OCI-LY7 (cell line): ENCODE measurements around the gene VPS45. TPM values are rescaled to one million over a fixed set of nuclear protein-coding genes. Genes with fewer than 3 reads are reported as not detected.
"Not testable (repeated sequence)": the region's sequence is repeated elsewhere in the genome, so short reads cannot be mapped to it uniquely, and the experiment has no call there.

Source experiments
- BruUV-seq: library from RNA; stranded (reverse); fragments of 400-500 nt; replicated peaks from 2 replicates; lab custom pipeline; 2021; lab: Mats Ljungman, UMichigan
- CTCF ChIA-PET: fragments of 300-600 bp; sonication (Branson Sonifier 250); formaldehyde crosslinking; loops from one replicate; lab custom pipeline; 2022; ENCODE audit warnings: antibody characterized with exemption; ENCODE audit not compliant: unreplicated experiment; lab: Charles Lee
- POLR2A ChIA-PET: fragments of 300-600 bp; sonication (Branson Sonifier 250); formaldehyde crosslinking; loops from one replicate; lab custom pipeline; 2022; ENCODE audit warnings: antibody characterized with exemption; lab: Charles Lee
- DNase-seq: peaks from one replicate; pipeline ENCODE4 v3.0.0-alpha.2; 2015; ENCODE audit warnings: low spot score
- H2AFZ ChIP-seq: fragments of 200-600 bp; sonication (generic), shearing (Covaris generic); 2 replicates; pipeline ENCODE4 v1.6.1; 2014; ENCODE audit warnings: mild to moderate bottlenecking, antibody characterized with exemption, low read length, moderate library complexity
- H3K27ac ChIP-seq: fragments of 200-600 bp; sonication (generic); 2 replicates; pipeline ENCODE4 v1.5.1; 2014; ENCODE audit warnings: mixed run types, low read depth, mild to moderate bottlenecking, moderate library complexity, low read length, inconsistent platforms; ENCODE audit not compliant: poor library complexity, severe bottlenecking
- H3K36me3 ChIP-seq: fragments of 200-600 bp; sonication (generic); 2 replicates; pipeline ENCODE4 v1.6.1; 2014; ENCODE audit warnings: mild to moderate bottlenecking, antibody characterized with exemption, low read length, moderate library complexity, mixed read lengths; ENCODE audit not compliant: insufficient read depth
- H3K4me1 ChIP-seq: fragments of 200-600 bp; sonication (generic); 2 replicates; pipeline ENCODE4 v1.5.1; 2014; ENCODE audit warnings: mild to moderate bottlenecking, low read length; ENCODE audit not compliant: insufficient read depth, poor library complexity, severe bottlenecking
- H3K4me2 ChIP-seq: fragments of 200-600 bp; sonication (generic); 2 replicates; pipeline ENCODE4 v1.6.1; 2014; ENCODE audit warnings: mild to moderate bottlenecking, low read length
- H3K4me3 ChIP-seq: fragments of 200-600 bp; sonication (generic); 2 replicates; pipeline ENCODE4 v1.5.1; 2014; ENCODE audit warnings: mild to moderate bottlenecking, low read depth, low read length; ENCODE audit not compliant: poor library complexity, severe bottlenecking
- H3K79me2 ChIP-seq: fragments of 200-600 bp; sonication (generic); 2 replicates; pipeline ENCODE4 v1.6.1; 2016; ENCODE audit warnings: low read depth, mild to moderate bottlenecking, low read length, moderate library complexity, mixed read lengths; ENCODE audit not compliant: insufficient read depth
- H3K9me2 ChIP-seq: fragments of 200-600 bp; sonication (generic); 2 replicates; pipeline ENCODE4 v1.6.1; 2016; ENCODE audit warnings: mild to moderate bottlenecking, low read length, mixed read lengths; ENCODE audit not compliant: insufficient read depth
- H3K9me3 ChIP-seq: fragments of 200-600 bp; sonication (generic); 2 replicates; pipeline ENCODE4 v1.6.1; 2014; ENCODE audit warnings: mild to moderate bottlenecking, mixed run types, low read length, mixed read lengths
- H4K20me1 ChIP-seq: fragments of 200-600 bp; sonication (generic); 2 replicates; pipeline ENCODE4 v1.6.1; 2014; ENCODE audit warnings: mild to moderate bottlenecking, antibody characterized with exemption, low read length, moderate library complexity, mixed read lengths; ENCODE audit not compliant: insufficient read depth
- EZH2phosphoT487 ChIP-seq: fragments of 200-600 bp; sonication (generic); IDR thresholded peaks from 2 replicates; pipeline ENCODE4 v1.6.1; 2018; ENCODE audit warnings: low read depth, borderline replicate concordance, mild to moderate bottlenecking, mixed run types, antibody characterized with exemption, low read length, moderate library complexity, mixed read lengths
- intact Hi-C: fragments of 100-400 bp; cut with micrococcal nuclease; formaldehyde crosslinking; loops from one replicate; pipeline ENCODE4 v1.10.0; 2022; ENCODE audit not compliant: unreplicated experiment
- total RNA-seq, 2 experiments: library from RNA; depleted of rRNA in 1 of 2; stranded (reverse); fragments of >200 nt in 1 of 2; shearing (Covaris generic) in 1 of 2; gene quantifications; 2 replicates each; pipeline ENCODE4 v1.2.3, GENCODE V29; 2014 to 2022
- TF ChIP-seq, protein P1 (sequence below): fragments of 200-600 bp; sonication (generic); conservative IDR thresholded peaks from 2 replicates; pipeline ENCODE4 v1.5.1; 2014; ENCODE audit warnings: mild to moderate bottlenecking, antibody characterized with exemption, low read length, moderate library complexity, mixed read lengths

The VPS45 gene
- total RNA-seq, 2 experiments from 2014 or later = 40.2 to 54.4 TPM

DNA sequence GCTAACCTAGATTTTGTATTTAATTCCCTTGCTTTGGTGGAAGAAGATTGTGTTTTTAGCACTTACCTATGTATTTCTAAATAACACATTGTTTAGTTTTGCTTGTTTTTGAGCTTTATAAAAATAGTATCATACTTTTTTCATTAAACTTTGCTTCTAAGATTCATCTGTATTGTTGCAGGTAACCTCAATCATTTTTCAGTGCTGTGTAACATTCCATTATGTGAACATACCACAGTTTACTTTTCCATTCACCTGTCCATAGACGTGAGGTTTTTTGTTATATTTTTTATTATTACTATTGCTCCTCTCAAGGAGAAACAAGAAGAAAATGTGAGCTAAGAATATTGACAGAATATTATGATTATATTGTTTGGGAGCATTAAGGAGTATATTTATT, 67.0 kb downstream of the VPS45 start:
- POLR2A ChIA-PET = no interaction called here
- TF ChIP-seq, protein P1, sequence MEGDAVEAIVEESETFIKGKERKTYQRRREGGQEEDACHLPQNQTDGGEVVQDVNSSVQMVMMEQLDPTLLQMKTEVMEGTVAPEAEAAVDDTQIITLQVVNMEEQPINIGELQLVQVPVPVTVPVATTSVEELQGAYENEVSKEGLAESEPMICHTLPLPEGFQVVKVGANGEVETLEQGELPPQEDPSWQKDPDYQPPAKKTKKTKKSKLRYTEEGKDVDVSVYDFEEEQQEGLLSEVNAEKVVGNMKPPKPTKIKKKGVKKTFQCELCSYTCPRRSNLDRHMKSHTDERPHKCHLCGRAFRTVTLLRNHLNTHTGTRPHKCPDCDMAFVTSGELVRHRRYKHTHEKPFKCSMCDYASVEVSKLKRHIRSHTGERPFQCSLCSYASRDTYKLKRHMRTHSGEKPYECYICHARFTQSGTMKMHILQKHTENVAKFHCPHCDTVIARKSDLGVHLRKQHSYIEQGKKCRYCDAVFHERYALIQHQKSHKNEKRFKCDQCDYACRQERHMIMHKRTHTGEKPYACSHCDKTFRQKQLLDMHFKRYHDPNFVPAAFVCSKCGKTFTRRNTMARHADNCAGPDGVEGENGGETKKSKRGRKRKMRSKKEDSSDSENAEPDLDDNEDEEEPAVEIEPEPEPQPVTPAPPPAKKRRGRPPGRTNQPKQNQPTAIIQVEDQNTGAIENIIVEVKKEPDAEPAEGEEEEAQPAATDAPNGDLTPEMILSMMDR = no peak
- no peak for TF ChIP-seq EZH2phosphoT487
- no TSS peak for BruUV-seq

DNA sequence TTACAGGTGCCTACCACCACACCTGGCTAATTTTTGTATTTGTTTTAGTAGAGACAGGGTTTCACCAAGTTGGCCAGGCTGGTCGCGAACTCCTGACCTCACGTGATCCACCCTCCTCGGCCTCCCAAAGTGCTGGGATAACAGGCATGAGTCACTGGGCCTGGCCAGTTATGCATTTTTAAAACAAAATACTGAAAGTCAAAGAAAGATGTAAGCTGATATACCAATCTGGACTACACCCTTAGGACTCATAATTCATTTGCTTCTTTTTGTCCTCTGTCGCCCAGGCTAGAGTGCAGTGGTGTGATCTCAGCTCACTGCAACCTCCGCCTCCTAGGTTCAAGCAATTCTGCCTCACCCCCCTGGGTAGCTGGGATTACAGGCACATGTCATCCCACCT, 67.8 kb downstream of the VPS45 start:
- BruUV-seq, H3K79me2 ChIP-seq, H3K4me2 ChIP-seq, intact Hi-C loops, DNase-seq, H3K9me3 ChIP-seq, H3K4me3 ChIP-seq, H3K9me2 ChIP-seq, H2AFZ ChIP-seq, H4K20me1 ChIP-seq, CTCF ChIA-PET, POLR2A ChIA-PET, H3K27ac ChIP-seq: not testable (repeated sequence)
- Histone ChIP-seq H3K4me1 (peaks cover 12% of the 10 kb centered on the region), H3K36me3 (peaks cover 25% of the 10 kb centered on the region)

More for the DNA sequence above, 67.0 kb downstream of the VPS45 start:
- no peaks in the 10 kb centered on the region for H3K79me2 ChIP-seq
- H3K9me3 ChIP-seq = no peaks in the 10 kb centered on the region
- H2AFZ ChIP-seq = no peak overlapping the region
- CTCF ChIA-PET = no interaction called here
- H3K36me3 ChIP-seq = peaks cover 24% of the 10 kb centered on the region
- DNase-seq = no peak
- H3K9me2 ChIP-seq = no peaks in the 10 kb centered on the region
- H4K20me1 ChIP-seq = no peaks in the 10 kb centered on the region
- H3K4me1 ChIP-seq = peaks cover 12% of the 10 kb centered on the region
- intact Hi-C loops = no loop called here
- H3K4me3 ChIP-seq = no peak overlapping the region
- no peak overlapping the region for H3K4me2 ChIP-seq
- H3K27ac ChIP-seq = no peak overlapping the region

GRCh38 chr1:150138044-150138443, 70.5 kb downstream of the VPS45 start:
- H3K36me3 ChIP-seq = peaks cover 15% of the 10 kb centered on the region
- POLR2A ChIA-PET = no interaction called here
- H3K4me1 ChIP-seq = peaks cover 5% of the 10 kb centered on the region
- TF ChIP-seq, protein P1 = no peak
- no peak for TF ChIP-seq EZH2phosphoT487
- H3K4me2 ChIP-seq = no peak overlapping the region
- BruUV-seq = no TSS peak
- CTCF ChIA-PET = no interaction called here
- H3K9me2 ChIP-seq = no peaks in the 10 kb centered on the region
- no peaks in the 10 kb centered on the region for H3K9me3 ChIP-seq
- H4K20me1 ChIP-seq = no peaks in the 10 kb centered on the region
- no peak overlapping the region for H2AFZ ChIP-seq
- intact Hi-C loops = no loop called here
- no peak overlapping the region for H3K27ac ChIP-seq
- H3K4me3 ChIP-seq = no peak overlapping the region
- no peak for DNase-seq
- no peaks in the 10 kb centered on the region for H3K79me2 ChIP-seq
